G401 (cell line): ENCODE measurements around the gene VAPB. TPM values are rescaled to one million over a fixed set of nuclear protein-coding genes. Genes with fewer than 3 reads are reported as not detected.
"Not testable (repeated sequence)": the region's sequence is repeated elsewhere in the genome, so short reads cannot be mapped to it uniquely, and the experiment has no call there.

ENCODE experiments used
- DNase-seq: peaks from one replicate; pipeline ENCODE4 v3.0.0-alpha.2; 2015; ENCODE audit warnings: low spot score
- in situ Hi-C: cut with HindIII; loops from 2 replicates; pipeline ENCODE4 v1.10.0; 2016; ENCODE audit warnings: low sequenced_read_pairs, mixed read lengths
- total RNA-seq: library from RNA; depleted of rRNA; stranded (reverse); fragments of >200 nt; shearing (Covaris generic); gene quantifications from 2 replicates; pipeline ENCODE4 v1.2.3, GENCODE V29; 2014; rRNA removed

The VAPB gene
- 25.8 and 44.5 TPM in 2 replicates for total RNA-seq

DNA sequence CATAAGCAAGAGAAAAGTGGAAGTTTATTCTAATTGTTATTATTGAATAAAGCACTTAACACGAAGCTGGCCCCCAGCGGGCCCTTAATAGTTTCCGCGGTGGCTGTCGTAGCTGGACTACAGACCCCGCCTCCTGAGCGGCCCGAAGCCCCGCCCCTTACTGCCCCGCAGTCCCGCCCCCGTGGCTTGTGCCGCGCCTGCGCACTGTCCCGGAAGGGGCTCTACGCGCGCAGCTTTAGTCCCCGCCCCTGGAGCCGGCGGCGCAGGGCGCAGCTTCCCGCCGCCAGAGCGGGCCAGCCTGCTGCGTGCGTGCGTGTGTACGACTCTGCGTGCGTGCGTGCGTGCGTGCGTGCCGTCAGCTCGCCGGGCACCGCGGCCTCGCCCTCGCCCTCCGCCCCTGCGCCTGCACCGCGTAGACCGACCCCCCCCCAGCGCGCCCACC, at the start of gene VAPB:
TSS of gene VAPB (plus strand) at position 348 of the 442 bp plus-strand sequence. CDS start 231 bp downstream, outside the sequence.
- in situ Hi-C loops: no loop called here
- peak; percentile 94 for DNase-seq

DNA sequence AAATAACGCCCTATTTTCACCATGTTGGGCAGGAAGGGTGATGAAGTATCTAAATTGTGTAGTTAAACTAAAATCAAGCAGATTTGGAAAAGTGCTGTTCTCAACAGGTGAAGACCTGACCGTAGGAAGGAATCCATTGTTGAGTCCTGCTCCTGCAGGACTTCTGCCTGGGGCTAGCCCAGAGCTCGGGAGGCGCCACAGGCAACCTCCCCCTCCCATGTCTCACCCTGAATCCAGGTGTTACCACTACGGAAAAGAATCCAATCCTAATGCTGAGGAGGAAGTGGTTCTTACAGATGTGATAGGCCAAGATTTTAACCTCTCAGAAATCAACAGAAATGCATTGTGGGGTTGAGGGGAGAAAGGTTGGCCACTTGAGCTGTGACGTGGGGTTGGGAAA, 49.3 kb upstream of the VAPB start:
- in situ Hi-C loops: no loop called here
- DNase-seq: no peak

GRCh38 chr20:58340151-58340550, 48.9 kb upstream of the VAPB start:
- no peak for DNase-seq
- in situ Hi-C loops: no loop called here

DNA sequence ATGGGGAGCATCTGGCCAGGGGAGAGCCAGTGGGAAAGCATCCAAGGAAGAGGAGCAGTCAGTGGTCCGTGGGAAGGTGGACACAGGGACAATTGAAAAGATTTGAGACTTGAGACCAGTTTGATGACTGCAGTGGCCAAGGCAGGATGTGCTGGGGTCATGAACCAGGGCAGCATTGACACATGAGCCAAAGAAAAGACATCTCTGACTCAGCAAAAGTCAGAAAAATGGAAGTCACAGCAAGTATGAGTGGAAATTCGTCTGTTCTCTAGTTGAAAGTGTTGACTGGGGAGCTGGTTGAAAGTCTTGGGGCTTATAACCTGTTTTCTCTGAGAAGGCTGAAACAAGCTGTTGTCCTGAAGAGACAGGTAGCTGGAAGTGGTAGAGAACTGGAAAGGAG, 48.2 kb upstream of the VAPB start:
- no peak for DNase-seq
- in situ Hi-C loops: no loop called here

DNA sequence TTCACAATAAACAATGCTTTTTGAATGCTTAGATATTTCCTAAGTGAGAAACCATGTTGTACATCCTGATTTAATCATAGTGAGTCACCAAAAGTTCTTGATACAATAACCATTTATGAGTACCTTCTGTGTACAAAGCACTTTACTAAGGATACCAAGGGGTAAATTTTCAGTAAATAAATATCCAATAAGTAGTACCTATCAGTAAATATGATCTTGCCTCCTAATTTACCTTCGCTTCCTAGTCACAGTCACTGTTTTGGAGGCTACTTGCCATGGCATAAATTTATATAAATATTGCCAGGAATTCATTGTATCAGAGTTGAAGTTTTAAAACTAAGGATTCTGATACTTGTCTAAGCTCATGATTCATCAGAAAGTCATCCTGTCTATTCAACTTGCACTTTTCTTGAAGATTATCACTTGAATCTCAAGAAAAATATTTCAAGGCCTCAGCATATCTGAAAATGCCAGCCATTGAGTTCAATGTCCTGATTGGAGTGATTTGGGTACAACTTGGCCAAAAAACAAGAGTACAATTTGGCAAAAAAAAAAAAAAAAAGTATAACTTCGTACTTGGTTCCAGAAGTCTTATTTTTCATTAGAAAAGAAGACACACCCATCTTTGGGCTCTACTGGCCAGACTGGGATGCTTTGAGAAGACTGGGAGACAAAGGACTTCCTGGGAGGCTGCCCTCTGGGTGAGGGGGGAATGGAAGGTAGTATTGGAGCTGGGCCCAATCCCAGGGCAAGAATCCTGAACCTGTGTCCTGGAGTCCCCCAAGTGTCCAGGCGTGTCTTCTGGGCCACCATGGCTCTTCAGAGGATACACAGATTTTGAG, 46.7 kb upstream of the VAPB start:
- DNase-seq: no peak
- in situ Hi-C loops: no loop called here

DNA sequence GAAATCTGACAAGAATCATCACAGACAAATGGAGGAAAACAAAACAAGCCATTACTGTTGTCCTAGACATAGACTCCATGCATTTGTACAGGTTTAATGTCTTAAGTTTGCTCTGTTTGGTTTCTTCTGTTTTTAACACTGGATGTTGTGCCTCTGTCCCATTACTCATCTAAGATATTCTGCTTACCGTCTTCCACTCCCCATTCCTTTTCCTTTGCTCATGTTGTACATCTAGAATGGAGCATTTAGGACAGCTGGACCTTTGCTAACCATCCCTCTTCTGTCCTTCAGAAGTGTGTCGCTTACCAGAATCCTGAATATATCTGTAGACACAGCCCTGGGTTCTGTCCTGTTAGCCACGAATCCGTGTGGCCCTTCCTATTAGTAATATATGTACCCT, 44.3 kb upstream of the VAPB start:
- in situ Hi-C loops: no loop called here
- DNase-seq: no peak

DNA sequence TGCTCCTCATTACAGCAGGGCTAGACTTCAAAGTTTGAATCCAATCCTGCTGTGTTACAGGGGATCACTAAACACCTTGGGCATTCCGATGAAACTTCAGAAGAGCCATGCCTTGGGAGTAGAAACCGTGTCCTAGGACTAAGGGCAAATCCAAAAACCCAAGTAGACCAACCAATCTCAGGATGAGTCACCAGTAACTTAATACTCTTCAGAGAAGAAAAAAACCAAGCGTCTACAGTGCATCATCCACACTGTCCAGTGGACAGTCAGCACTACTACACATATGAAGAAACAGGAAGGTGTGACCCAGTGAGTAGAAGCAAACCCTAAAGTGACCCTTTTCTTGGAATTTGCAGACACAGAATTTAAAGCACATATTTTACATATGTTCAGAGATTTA, 39.5 kb upstream of the VAPB start:
- in situ Hi-C loops: no loop called here
- DNase-seq: no peak

- DNase-seq: no peak
- in situ Hi-C loops: no loop called here
These were observed 36.6 kb upstream of the VAPB start for GRCh38 chr20:58352468-58352867.

DNA sequence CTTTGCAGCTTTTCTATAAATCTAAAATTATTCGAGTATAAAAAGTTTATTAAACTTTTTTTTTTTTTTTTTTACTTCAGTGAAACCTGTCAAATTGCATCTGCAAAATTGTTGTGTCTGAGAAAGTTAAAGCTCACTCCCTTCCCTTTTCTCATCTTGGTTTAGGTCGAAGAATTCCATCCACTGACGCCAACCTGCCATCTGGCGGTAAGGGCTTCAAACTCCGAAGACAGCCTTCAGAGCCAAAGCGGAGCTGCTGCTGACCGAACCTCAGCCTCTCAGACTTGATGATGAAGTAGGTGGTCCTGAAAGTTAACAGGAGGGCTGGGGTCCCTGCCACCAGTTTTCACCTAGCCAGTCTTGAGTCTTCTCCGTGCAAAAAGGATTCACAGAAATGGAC, 29.6 kb upstream of the VAPB start:
- no peak for DNase-seq
- in situ Hi-C loops: no loop called here

GRCh38 chr20:58360936-58361335, 28.1 kb upstream of the VAPB start:
- no peak for DNase-seq
- in situ Hi-C loops: no loop called here

DNA sequence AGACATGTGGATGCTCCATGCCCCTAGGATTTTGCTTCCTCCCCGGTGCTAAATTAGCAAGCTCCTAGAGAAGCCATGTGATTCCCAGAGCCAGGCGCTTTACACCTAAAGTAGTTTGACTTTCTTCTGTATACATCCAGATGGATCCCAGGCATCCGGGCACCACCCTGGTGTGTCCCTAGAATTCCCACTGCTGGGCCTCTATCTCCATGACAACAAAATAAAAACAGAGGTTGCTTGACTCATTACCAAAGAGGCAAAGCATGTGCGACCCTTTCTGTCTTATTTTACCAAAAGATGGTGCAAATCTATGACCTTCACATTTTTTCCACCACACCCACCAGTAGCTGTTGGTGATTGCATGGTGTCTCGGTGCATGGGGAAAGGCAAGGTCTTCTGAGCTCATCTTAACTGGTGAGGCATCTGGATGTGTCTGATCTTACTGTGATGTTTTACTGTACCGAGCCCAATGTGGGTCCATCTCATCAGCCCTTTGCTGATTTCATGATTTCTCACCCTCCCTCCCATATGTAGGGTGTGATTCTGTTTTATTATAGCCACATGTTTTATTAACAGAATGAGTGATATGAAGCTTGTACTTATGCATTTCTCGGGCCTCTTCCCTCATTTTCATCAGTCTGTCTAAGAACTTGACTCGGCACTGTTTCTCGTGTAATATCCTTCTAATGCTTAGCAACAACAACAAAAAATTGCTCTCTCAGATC, 27.4 kb upstream of the VAPB start:
- in situ Hi-C loops: no loop called here
- DNase-seq: no peak

GRCh38 chr20:58362206-58362516, 26.9 kb upstream of the VAPB start:
- DNase-seq: no peak
- in situ Hi-C loops: no loop called here

- DNase-seq: no peak
- in situ Hi-C loops: no loop called here
These were observed 26.1 kb upstream of the VAPB start for GRCh38 chr20:58362970-58363369.

- DNase-seq: no peak
- in situ Hi-C loops: no loop called here
These were observed 22.2 kb upstream of the VAPB start for GRCh38 chr20:58366866-58367265.

- no peak for DNase-seq
- in situ Hi-C loops: no loop called here
These were observed 16.2 kb upstream of the VAPB start for GRCh38 chr20:58372806-58373205.

GRCh38 chr20:58373296-58373695, 15.7 kb upstream of the VAPB start:
- DNase-seq, in situ Hi-C loops: not testable (repeated sequence)

GRCh38 chr20:58374027-58374850, 14.8 kb upstream of the VAPB start:
- no peak for DNase-seq
- in situ Hi-C loops: no loop called here

DNA sequence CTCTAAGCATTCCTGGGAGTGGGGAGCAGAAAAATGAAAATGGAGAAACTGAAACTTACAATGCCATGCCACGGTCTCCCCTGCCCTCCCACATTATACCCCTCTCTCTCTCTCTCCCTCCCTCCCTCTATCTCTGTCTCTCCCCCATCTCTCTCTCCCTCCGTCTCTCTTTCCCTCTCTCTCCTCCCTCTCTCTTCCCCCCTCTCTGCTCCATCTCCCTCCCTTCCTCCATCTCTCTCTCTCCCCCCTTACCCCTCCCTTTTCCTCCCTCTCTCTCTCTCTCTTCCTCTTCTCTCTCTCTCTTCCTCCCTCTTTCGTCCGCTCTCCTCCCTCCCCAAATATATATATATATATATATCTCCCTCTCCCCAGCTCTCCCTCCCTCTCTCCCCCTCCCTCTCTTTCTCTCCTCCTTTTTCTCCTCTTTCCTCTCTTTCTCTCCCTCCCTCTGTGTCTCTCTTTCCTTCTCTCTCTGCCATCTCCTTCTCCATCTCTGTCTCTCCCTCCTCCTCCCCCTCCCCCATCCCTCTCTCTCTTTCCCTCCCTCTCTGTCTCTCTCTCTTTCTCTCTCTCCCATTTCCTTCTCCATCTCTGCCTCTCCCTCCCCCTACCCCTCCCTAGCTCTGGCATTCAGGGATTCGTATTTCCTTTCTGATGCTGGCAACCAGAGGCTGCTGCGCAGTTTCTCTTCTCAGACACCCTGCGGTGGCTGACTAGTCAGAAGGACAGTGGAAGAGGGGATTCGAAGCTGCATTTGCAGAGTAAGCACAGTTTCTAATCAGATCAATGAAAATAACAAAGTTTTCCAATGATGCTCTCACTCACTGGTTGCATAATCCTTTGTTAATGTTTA, 13.9 kb upstream of the VAPB start:
- DNase-seq: no peak
- in situ Hi-C loops: no loop called here

GRCh38 chr20:58375759-58376352, 13.2 kb upstream of the VAPB start:
- in situ Hi-C loops: no loop called here

More at GRCh38 chr20:58375759-58376352, 13.2 kb upstream of the VAPB start:
- no peak for DNase-seq
